ENCODE results near the gene NDE1.

NDE1 gene

DNA sequence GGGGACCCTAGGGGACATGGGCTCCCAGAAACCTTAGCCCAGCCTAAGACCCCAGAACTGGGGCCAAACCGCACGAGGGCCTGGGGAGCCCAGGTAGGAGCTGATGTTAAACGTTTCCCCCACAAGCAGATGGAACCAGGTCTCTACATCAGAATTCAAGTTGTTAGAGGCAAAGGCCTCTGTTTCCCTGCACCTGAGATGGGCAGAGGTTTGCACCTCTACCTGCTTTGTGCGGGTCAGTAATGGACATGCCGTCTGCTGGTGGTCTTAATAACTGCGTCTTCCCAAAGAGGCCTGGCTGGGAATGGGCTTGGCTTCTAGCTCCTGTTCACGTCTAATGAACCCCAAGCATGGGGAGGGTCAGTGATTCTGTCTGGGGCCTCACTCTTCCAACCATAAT lies 79.1 kb downstream of the NDE1 start:
- Histone ChIP-seq H3K9me3 (ENCODE audit: low read depth, low read length) (no peaks in the 10 kb centered on the region), H3K9ac (ENCODE audit: insufficient read length) (no peak overlapping the region), H3K4me3 (no peak overlapping the region), H3K36me3 (ENCODE audit: insufficient read depth, low read length) (no peaks in the 10 kb centered on the region), H3K27ac (no peak overlapping the region)
- no peak for DNase-seq (ENCODE audit: low read depth, low spot score)
- no peak for TF ChIP-seq FOXP2 (optimal IDR thresholded peaks at IDR 0.05; ENCODE audit: control extremely low read depth, extremely low read length, insufficient read depth)
- no peak for TF ChIP-seq EZH2 (IDR thresholded peaks at IDR 0.05)
- TF ChIP-seq POLR2AphosphoS5 (IDR thresholded peaks at IDR 0.05; ENCODE audit: borderline replicate concordance, low read depth, low read length), result no peak

DNA sequence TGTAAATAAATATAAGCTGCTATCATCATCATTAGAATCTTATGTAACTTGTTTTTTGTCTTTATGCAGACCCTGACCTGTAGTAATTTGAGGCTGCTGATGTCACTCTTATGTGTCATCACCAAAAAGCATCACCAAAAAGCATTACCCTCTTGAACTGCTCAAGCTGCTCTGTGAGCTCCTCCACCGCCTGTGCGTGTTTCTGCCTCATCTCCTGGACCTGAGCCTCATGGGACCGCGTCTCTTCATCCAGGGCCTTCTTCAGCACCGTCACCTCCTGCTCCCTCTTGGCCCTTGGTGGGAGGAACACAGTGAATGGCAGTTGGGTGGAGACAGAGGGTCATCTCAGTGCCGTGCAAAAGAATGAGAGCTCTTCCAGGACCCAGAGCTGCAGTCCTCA lies 82.4 kb downstream of the NDE1 start:
- H3K9ac ChIP-seq (ENCODE audit: insufficient read length), result no peak overlapping the region
- no peaks in the 10 kb centered on the region for H3K36me3 ChIP-seq (ENCODE audit: insufficient read depth, low read length)
- no peak overlapping the region for H3K27ac ChIP-seq
- no peak for DNase-seq (ENCODE audit: low read depth, low spot score)
- no peaks in the 10 kb centered on the region for H3K9me3 ChIP-seq (ENCODE audit: low read depth, low read length)
- H3K4me3 ChIP-seq, result no peak overlapping the region
- TF ChIP-seq EZH2 (IDR thresholded peaks at IDR 0.05) (no peak), FOXP2 (optimal IDR thresholded peaks at IDR 0.05; ENCODE audit: control extremely low read depth, extremely low read length, insufficient read depth) (no peak), POLR2AphosphoS5 (IDR thresholded peaks at IDR 0.05; ENCODE audit: borderline replicate concordance, low read depth, low read length) (no peak)

DNA sequence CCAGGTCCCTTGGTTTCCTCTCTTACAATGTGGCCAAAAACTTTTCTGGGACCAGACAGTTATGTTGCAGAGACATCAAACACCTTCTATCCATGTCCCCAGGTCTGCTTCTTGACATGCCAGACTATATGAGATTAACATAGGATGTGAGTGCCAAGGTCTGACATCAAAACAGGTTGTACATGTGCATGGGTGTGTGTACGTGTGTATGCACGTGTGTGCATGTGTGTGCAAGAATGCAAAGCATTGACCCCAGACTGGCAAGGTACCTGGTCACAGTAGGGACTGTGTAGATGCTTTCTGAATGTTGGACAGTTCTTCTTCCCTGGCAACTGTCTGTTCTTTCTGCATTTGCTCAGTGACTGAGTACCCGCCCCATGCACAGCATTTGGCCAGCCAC lies 85.6 kb downstream of the NDE1 start:
- TF ChIP-seq FOXP2 (optimal IDR thresholded peaks at IDR 0.05; ENCODE audit: control extremely low read depth, extremely low read length, insufficient read depth), result no peak
- TF ChIP-seq POLR2AphosphoS5 (IDR thresholded peaks at IDR 0.05; ENCODE audit: borderline replicate concordance, low read depth, low read length), result no peak
- TF ChIP-seq EZH2 (IDR thresholded peaks at IDR 0.05), result no peak
- no peaks in the 10 kb centered on the region for H3K36me3 ChIP-seq (ENCODE audit: insufficient read depth, low read length)
- no peak overlapping the region for H3K27ac ChIP-seq
- H3K4me3 ChIP-seq, result no peak overlapping the region
- H3K9me3 ChIP-seq (ENCODE audit: low read depth, low read length), result no peaks in the 10 kb centered on the region
- no peak for DNase-seq (ENCODE audit: low read depth, low spot score)
- H3K9ac ChIP-seq (ENCODE audit: insufficient read length), result no peak overlapping the region

DNA sequence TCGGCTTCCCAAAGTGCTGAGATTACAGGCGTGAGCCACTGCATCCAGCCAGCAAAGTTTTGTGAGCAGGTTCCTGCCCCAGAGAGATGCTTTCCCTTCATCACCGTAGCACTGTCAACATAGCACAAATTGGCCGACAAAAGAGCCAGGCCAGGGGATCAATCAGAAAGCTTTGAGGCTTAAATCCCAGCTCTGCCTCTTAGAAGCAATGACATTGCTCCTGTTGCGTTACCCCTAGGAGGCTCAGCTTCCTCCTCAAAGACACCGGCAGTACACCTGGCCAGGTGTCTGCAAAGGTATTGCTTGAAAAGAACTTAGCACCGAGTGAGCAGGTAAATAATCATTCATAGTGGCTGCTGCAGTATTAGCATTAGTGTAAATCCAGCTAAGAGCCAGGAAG lies 86.5 kb downstream of the NDE1 start:
- H3K9me3 ChIP-seq (ENCODE audit: low read depth, low read length), result no peaks in the 10 kb centered on the region
- no peak overlapping the region for H3K9ac ChIP-seq (ENCODE audit: insufficient read length)
- DNase-seq (ENCODE audit: low read depth, low spot score), result no peak
- H3K4me3 ChIP-seq, result no peak overlapping the region
- H3K27ac ChIP-seq, result no peak overlapping the region
- no peaks in the 10 kb centered on the region for H3K36me3 ChIP-seq (ENCODE audit: insufficient read depth, low read length)
- TF ChIP-seq POLR2AphosphoS5 (IDR thresholded peaks at IDR 0.05; ENCODE audit: borderline replicate concordance, low read depth, low read length) (no peak), EZH2 (IDR thresholded peaks at IDR 0.05) (no peak), FOXP2 (optimal IDR thresholded peaks at IDR 0.05; ENCODE audit: control extremely low read depth, extremely low read length, insufficient read depth) (no peak)

DNA sequence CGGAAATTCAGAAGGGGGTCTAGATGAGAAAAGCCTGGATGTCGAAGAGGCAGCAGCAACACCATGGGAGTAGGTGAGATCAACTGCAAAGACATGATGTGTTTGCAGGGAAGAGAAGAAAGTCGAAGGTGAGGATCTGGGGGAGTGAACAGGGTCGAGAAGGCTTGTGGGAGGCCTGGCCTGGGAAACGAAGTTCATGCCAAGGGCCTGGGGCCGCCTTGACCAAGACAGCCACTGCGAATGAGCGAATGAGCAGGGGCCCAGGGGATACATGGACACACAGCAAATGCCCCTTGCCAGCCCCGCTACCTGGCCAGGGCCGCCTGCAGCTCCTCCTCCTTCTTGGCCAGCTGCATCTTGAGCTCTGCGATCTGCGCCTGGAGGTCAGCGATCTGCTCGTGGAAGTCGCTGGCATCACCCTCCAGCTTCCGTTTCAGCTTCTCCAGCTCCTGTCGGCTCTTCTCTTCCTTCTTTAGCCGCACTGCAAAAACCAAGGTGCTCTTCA lies 87.1 kb downstream of the NDE1 start:
- no peaks in the 10 kb centered on the region for H3K36me3 ChIP-seq (ENCODE audit: insufficient read depth, low read length)
- no peak overlapping the region for H3K4me3 ChIP-seq
- H3K9ac ChIP-seq (ENCODE audit: insufficient read length), result no peak overlapping the region
- H3K27ac ChIP-seq, result no peak overlapping the region
- no peaks in the 10 kb centered on the region for H3K9me3 ChIP-seq (ENCODE audit: low read depth, low read length)
- no peak for DNase-seq (ENCODE audit: low read depth, low spot score)
- TF ChIP-seq EZH2 (IDR thresholded peaks at IDR 0.05), result no peak
- no peak for TF ChIP-seq POLR2AphosphoS5 (IDR thresholded peaks at IDR 0.05; ENCODE audit: borderline replicate concordance, low read depth, low read length)

DNA sequence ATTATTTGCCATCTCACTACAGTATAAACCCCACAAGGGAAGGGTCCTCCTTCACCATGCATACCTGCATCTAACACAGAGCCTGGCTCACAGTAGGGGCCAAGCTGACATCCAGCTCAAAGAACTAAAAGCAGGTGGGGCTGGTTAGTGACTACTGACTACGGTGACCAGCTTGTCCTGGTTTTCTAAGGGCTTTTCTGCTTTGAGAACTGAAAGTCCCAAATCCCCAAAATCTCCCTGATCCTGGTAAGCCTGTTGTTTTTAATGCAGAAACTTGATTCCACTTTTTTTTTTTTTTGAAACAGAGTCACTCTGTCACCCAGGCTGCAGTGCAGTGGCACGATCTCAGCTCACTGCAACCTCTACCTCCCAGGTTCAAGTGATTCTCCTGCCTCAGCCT lies 89.4 kb downstream of the NDE1 start:
- H3K36me3 ChIP-seq (ENCODE audit: insufficient read depth, low read length), result no peaks in the 10 kb centered on the region

GRCh38 chr16:15739950-15740349 lies 89.9 kb downstream of the NDE1 start:
- TF ChIP-seq POLR2AphosphoS5 (IDR thresholded peaks at IDR 0.05; ENCODE audit: borderline replicate concordance, low read depth, low read length), result no peak
- TF ChIP-seq FOXP2 (optimal IDR thresholded peaks at IDR 0.05; ENCODE audit: control extremely low read depth, extremely low read length, insufficient read depth), result no peak
- no peak for TF ChIP-seq EZH2 (IDR thresholded peaks at IDR 0.05)
- no peak overlapping the region for H3K27ac ChIP-seq
- H3K4me3 ChIP-seq, result no peak overlapping the region

More for the DNA sequence above, 89.4 kb downstream of the NDE1 start:
- no peak overlapping the region for H3K27ac ChIP-seq
- TF ChIP-seq FOXP2 (optimal IDR thresholded peaks at IDR 0.05; ENCODE audit: control extremely low read depth, extremely low read length, insufficient read depth) (no peak), POLR2AphosphoS5 (IDR thresholded peaks at IDR 0.05; ENCODE audit: borderline replicate concordance, low read depth, low read length) (no peak), EZH2 (IDR thresholded peaks at IDR 0.05) (no peak)
- H3K9me3 ChIP-seq (ENCODE audit: low read depth, low read length), result no peaks in the 10 kb centered on the region
- no peak for DNase-seq (ENCODE audit: low read depth, low spot score)
- H3K9ac ChIP-seq (ENCODE audit: insufficient read length), result no peak overlapping the region
- H3K4me3 ChIP-seq, result no peak overlapping the region

GRCh38 chr16:15741207-15741871 lies 91.3 kb downstream of the NDE1 start:
- Histone ChIP-seq H3K9me3 (ENCODE audit: low read depth, low read length) (no peaks in the 10 kb centered on the region), H3K27ac (no peak overlapping the region), H3K9ac (ENCODE audit: insufficient read length) (no peak overlapping the region), H3K36me3 (ENCODE audit: insufficient read depth, low read length) (no peaks in the 10 kb centered on the region), H3K4me3 (no peak overlapping the region)
- DNase-seq (ENCODE audit: low read depth, low spot score), result no peak
- TF ChIP-seq POLR2AphosphoS5 (IDR thresholded peaks at IDR 0.05; ENCODE audit: borderline replicate concordance, low read depth, low read length), result no peak
- TF ChIP-seq EZH2 (IDR thresholded peaks at IDR 0.05), result no peak
- no peak for TF ChIP-seq FOXP2 (optimal IDR thresholded peaks at IDR 0.05; ENCODE audit: control extremely low read depth, extremely low read length, insufficient read depth)

More at GRCh38 chr16:15739950-15740349, 89.9 kb downstream of the NDE1 start:
- no peak overlapping the region for H3K9ac ChIP-seq (ENCODE audit: insufficient read length)
- H3K9me3 ChIP-seq (ENCODE audit: low read depth, low read length), result no peaks in the 10 kb centered on the region
- no peaks in the 10 kb centered on the region for H3K36me3 ChIP-seq (ENCODE audit: insufficient read depth, low read length)
- DNase-seq (ENCODE audit: low read depth, low spot score), result no peak

DNA sequence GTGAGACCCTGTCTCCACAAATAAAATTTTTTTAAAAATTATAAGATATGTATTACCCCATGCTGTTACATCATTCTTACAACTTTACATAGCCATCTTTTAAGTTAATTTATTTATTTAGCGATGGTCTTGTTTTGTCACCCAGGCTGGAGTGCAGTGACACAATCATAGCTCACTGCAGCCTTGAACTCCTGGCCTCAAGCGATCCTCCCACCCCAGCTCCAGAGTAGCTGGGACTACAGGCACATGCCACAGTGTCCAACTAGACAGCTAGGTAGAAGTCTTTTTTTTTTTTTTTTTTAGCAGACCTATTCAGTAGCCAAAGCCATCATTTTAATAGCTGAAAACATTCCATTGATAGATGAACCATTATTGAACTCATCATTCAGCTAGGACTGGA lies 92.7 kb downstream of the NDE1 start:
- DNase-seq (ENCODE audit: low read depth, low spot score), result no peak
- Histone ChIP-seq H3K36me3 (ENCODE audit: insufficient read depth, low read length) (no peaks in the 10 kb centered on the region), H3K4me3 (no peak overlapping the region), H3K27ac (no peak overlapping the region), H3K9ac (ENCODE audit: insufficient read length) (no peak overlapping the region), H3K9me3 (ENCODE audit: low read depth, low read length) (no peaks in the 10 kb centered on the region)
- no peak for TF ChIP-seq FOXP2 (optimal IDR thresholded peaks at IDR 0.05; ENCODE audit: control extremely low read depth, extremely low read length, insufficient read depth)
- TF ChIP-seq POLR2AphosphoS5 (IDR thresholded peaks at IDR 0.05; ENCODE audit: borderline replicate concordance, low read depth, low read length), result no peak
- no peak for TF ChIP-seq EZH2 (IDR thresholded peaks at IDR 0.05)

All from SK-N-MC (cell line).